Spinal cord (tissue), 10 donors: ENCODE data around the gene EHBP1L1. TPM values are rescaled to one million over a fixed set of nuclear protein-coding genes. Genes with fewer than 3 reads are reported as not detected.

Source experiments
- DNase-seq, 6 donors: peaks; one replicate each; pipeline versions ENCODE4 v3.0.0 to v3.0.0-alpha.2; 2013 to 2015; ENCODE audit warnings: low spot score in 6 of 6, low read depth in 4 of 6
- H3K27ac ChIP-seq: one replicate; pipeline ENCODE4 v1.5.1; 2013; ENCODE audit warnings: low read depth, low read length, control low read depth
- H3K27me3 ChIP-seq: one replicate; pipeline ENCODE4 v1.6.1; 2013; ENCODE audit warnings: low read length; ENCODE audit not compliant: control insufficient read depth, insufficient read depth
- H3K36me3 ChIP-seq: one replicate; pipeline ENCODE4 v1.6.1; 2013; ENCODE audit warnings: low read length; ENCODE audit not compliant: control insufficient read depth, insufficient read depth
- H3K4me1 ChIP-seq: one replicate; pipeline ENCODE4 v1.6.1; 2013; ENCODE audit warnings: low read length; ENCODE audit not compliant: control insufficient read depth, insufficient read depth
- H3K4me3 ChIP-seq: one replicate; pipeline ENCODE4 v1.5.1; 2013; ENCODE audit warnings: low read depth, low read length, control low read depth
- H3K9me3 ChIP-seq: one replicate; pipeline ENCODE4 v1.6.1; 2013; ENCODE audit warnings: low read length; ENCODE audit not compliant: control insufficient read depth, insufficient read depth
- WGBS: methylation state at CpG from one replicate; pipeline ENCODE4 v1.1.5; 2013; ENCODE audit warnings: missing lambda C conversion rate; ENCODE audit not compliant: insufficient coverage; 5-methylcytosine and 5-hydroxymethylcytosine counted together
- polyA plus RNA-seq, 2 donors: library from polyadenylated mRNA; unstranded; fragments of 120-200 nt; gene quantifications; one replicate each; pipeline ENCODE4 v1.2.1, GENCODE V29; 2013; ENCODE audit not compliant: insufficient read length in 2 of 2
- total RNA-seq, 2 donors: library from RNA; depleted of rRNA in 1 of 2; stranded (reverse); fragments of 120-200 nt in 1 of 2; fragments of >200 nt in 1 of 2; gene quantifications; one replicate each; pipeline versions ENCODE4 v1.2.3 to v1.2.4, GENCODE V29; 2013 to 2014
- donor health status: healthy.

The EHBP1L1 gene
- total and polyA plus RNA-seq, 4 donors: 13.9 to 30.1 (median 22.2) TPM

DNA sequence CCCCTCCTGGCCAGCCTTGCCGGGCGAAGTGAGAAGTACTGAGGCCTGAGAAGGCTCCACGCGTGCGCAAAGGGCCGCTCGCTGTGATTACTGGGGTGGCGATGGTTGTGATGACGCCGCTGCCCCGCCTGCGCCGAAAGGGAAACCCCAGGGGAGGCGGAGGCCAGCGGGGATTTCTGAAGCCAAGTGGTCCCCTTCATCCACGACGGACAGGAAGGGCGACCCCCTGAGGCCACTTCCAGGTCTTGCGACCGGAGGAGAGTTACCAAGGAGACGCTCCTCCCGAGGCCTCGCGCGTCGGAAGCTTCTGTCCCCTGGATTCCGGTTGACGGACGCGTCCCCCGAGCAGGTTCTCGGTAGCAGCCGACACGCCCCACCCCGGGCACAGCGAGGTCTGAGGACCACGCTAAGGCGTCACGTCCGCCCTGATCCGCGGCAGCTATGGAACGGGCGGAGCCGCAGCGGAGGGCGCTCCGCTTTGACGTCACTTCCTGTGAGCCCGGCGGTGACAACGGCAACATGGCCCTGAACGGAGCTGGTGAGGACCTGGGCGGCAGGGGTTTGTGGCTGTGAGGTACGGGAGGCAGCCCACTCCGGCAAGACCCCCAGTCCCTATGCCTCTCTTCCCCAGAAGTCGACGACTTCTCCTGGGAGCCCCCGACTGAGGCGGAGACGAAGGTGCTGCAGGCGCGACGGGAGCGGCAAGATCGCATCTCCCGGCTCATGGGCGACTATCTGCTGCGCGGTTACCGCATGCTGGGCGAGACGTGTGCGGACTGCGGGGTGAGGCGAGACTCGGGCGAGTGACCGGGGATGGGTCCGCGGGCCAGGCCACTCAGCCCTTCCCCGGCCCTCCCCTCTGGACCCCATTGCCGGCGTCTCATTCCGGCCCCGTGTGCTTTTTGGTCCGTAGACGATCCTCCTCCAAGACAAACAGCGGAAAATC lies 5.6 kb upstream of the EHBP1L1 start, which contains the start of gene ZNRD2:
Gene ZNRD2 (plus strand): TSS at position 505 of the 946 bp plus-strand sequence. CDS start 15 bp downstream, at position 520.
- peaks cover 58% of the 10 kb centered on the region for H3K4me1 ChIP-seq
- WGBS: under 1% methylated on average over 88 of the region's 89 CpGs

DNA sequence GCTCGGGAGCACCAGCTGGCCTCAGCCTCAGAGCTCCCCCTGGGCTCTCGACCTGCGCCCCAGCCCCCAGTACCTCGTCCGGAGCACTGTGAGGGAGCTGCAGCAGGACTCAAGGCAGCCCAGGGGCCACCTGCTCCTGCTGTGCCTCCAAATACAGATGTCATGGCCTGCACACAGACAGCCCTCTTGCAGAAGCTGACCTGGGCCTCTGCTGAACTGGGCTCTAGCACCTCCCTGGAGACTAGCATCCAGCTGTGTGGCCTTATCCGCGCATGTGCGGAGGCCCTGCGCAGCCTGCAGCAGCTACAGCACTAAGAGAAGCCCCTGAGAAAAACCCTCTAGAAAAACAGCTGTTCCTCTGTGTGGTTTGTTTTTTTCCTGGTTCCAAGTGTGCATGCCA lies 4.4 kb upstream of the EHBP1L1 start:
- Histone ChIP-seq H3K4me1 (peaks cover 65% of the 10 kb centered on the region), H3K27ac (peak overlapping the region; percentile 50)

More for the DNA sequence above, 5.6 kb upstream of the EHBP1L1 start, which contains the start of gene ZNRD2:
- DNase-seq: peak; percentile 90 to 99 (median 94)
- Histone ChIP-seq H3K36me3 (peaks cover 35% of the 10 kb centered on the region), H3K27me3 (peaks cover 1% of the 10 kb centered on the region), H3K27ac (peak within 1 kb of the TSS; percentile 98), H3K4me3 (peak within 1 kb of the TSS; percentile 97), H3K9me3 (no peaks in the 10 kb centered on the region)

GRCh38 chr11:65571940-65572339 lies 3.9 kb upstream of the EHBP1L1 start:
- no peaks in the 10 kb centered on the region for H3K9me3 ChIP-seq
- H3K36me3 ChIP-seq: peaks cover 40% of the 10 kb centered on the region
- 2% methylated on average over 9 of the region's 11 CpGs for WGBS
- H3K27ac ChIP-seq: peak overlapping the region; percentile 50
- peak overlapping the region; percentile 97 for H3K4me3 ChIP-seq
- peak in 2 of 6 donors; percentile 64 to 65 for DNase-seq
- H3K4me1 ChIP-seq: peaks cover 70% of the 10 kb centered on the region
- H3K27me3 ChIP-seq: peaks cover 8% of the 10 kb centered on the region

More for the DNA sequence above, 4.4 kb upstream of the EHBP1L1 start:
- peak overlapping the region; percentile 97 for H3K4me3 ChIP-seq
- H3K27me3 ChIP-seq: peaks cover 5% of the 10 kb centered on the region
- WGBS: 81% methylated on average over 9 of the region's 9 CpGs
- DNase-seq: no peak
- no peaks in the 10 kb centered on the region for H3K9me3 ChIP-seq
- H3K36me3 ChIP-seq: peaks cover 38% of the 10 kb centered on the region

- Histone ChIP-seq H3K4me1 (peaks cover 76% of the 10 kb centered on the region), H3K4me3 (peak within 1 kb of the TSS; percentile 97), H3K9me3 (no peaks in the 10 kb centered on the region), H3K36me3 (peaks cover 46% of the 10 kb centered on the region), H3K27ac (peak within 1 kb of the TSS; percentile 67), H3K27me3 (peaks cover 8% of the 10 kb centered on the region)
- 0% methylated on average over 81 of the region's 86 CpGs for WGBS
- DNase-seq: peak in 4 of 6 donors; percentile 79 to 97 (median 92)
These were observed 3.3 kb upstream of the EHBP1L1 start, which contains the start of gene FAM89B for GRCh38 chr11:65572356-65573051. TSS of gene FAM89B (plus strand) at chr11:65572538. CDS start at chr11:65572670, 132 bp downstream.

DNA sequence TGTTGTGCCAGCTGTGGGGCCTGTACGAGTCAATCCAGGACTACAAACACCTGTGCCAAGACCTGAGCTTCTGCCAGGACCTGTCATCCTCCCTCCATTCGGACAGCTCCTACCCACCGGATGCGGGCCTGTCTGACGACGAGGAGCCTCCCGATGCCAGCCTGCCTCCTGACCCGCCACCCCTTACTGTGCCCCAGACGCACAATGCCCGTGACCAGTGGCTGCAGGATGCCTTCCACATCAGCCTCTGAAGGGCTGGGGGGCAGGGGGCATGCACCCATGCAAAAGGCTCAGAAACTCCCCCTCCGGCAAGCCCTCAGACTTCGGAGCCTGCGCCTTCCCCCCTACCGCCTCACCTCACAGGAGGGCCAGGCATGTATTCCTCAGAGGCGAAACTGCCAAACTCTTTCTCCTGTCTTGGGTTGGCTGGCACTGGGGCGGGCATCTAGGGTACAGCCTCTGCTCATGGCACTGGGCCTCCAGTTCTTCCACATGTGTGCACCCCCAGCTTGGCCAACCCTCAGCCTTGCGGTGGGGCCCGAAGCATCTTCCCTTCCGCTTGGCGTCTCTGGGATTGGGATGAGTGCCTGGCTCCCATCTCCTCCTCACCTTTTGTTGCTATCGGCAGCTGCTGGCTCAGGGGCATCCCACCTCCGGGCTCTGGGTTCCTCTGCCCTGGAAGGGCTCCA lies 2.3 kb upstream of the EHBP1L1 start:
- peak overlapping the region; percentile 46 for H3K4me3 ChIP-seq
- peaks cover 83% of the 10 kb centered on the region for H3K4me1 ChIP-seq
- DNase-seq: no peak
- H3K27ac ChIP-seq: peak overlapping the region; percentile 67
- H3K9me3 ChIP-seq: no peaks in the 10 kb centered on the region
- 55% methylated on average over 21 of the region's 22 CpGs for WGBS
- H3K36me3 ChIP-seq: peaks cover 40% of the 10 kb centered on the region
- H3K27me3 ChIP-seq: peaks cover 8% of the 10 kb centered on the region

- peak in 2 of 6 donors; percentile 63 to 89 for DNase-seq
- Histone ChIP-seq H3K4me1 (peaks cover 76% of the 10 kb centered on the region), H3K9me3 (no peaks in the 10 kb centered on the region), H3K27me3 (peaks cover 8% of the 10 kb centered on the region), H3K27ac (peak overlapping the region; percentile 67), H3K4me3 (peak overlapping the region; percentile 46), H3K36me3 (peaks cover 46% of the 10 kb centered on the region)
- WGBS: 5% methylated on average over 54 of the region's 67 CpGs
These were observed 1.6 kb upstream of the EHBP1L1 start for GRCh38 chr11:65574109-65574810.

GRCh38 chr11:65574811-65575567 lies 864 bp upstream of the EHBP1L1 start:
- no peaks in the 10 kb centered on the region for H3K9me3 ChIP-seq
- H3K4me1 ChIP-seq: peaks cover 70% of the 10 kb centered on the region
- H3K4me3 ChIP-seq: peak overlapping the region; percentile 21
- no peak for DNase-seq
- H3K27ac ChIP-seq: peak overlapping the region; percentile 64
- H3K27me3 ChIP-seq: peaks cover 8% of the 10 kb centered on the region
- peaks cover 52% of the 10 kb centered on the region for H3K36me3 ChIP-seq
- WGBS: 54% methylated on average over 22 of the region's 28 CpGs

DNA sequence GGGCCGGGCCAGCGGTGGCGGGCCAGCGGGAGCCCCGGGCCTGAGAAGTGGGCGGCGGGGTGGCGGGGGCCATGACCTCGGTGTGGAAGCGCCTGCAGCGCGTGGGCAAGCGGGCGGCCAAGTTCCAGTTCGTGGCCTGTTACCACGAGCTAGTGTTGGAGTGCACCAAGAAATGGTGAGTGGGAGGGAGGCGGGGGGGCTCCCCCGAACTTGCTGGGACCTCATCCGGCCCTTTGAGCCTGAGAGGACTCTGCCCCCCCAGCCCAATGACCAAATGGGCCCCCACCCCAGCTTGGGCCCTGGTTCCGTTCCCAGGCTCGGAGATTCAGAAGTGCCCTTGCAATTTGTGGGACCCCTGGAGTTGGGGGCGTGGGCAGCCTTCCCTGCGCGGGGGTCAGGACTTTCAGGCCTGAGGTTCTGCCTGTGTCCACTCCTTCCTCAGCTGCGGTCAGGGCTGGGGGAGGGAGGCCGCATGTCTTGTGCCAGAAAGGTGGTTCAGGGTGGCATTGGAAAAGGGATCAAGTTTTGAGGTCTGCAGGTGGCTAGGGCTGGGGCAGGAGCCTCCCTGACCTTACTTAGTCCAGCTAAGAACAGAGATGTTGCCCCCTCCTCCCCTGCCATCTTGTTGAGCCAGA lies 496 bp downstream of the EHBP1L1 start:
- Histone ChIP-seq H3K27me3 (peaks cover 8% of the 10 kb centered on the region), H3K4me3 (peak overlapping the region; percentile 38), H3K9me3 (no peaks in the 10 kb centered on the region), H3K4me1 (peaks cover 60% of the 10 kb centered on the region), H3K36me3 (peaks cover 63% of the 10 kb centered on the region), H3K27ac (peak overlapping the region; percentile 67)
- WGBS: 15% methylated on average over 23 of the region's 26 CpGs
- no peak for DNase-seq
